Right atrium auricular region (tissue), 2 donors: ENCODE measurements around the gene CERCAM. TPM values are rescaled to one million over a fixed set of nuclear protein-coding genes. Genes with fewer than 3 reads are reported as not detected.
A peak's percentile ranks its signal among the peaks of the same experiment; 100 is the strongest.

Experiments
- DNase-seq: peaks from one replicate; pipeline ENCODE4 v3.0.0-alpha.2; 2019; ENCODE audit warnings: low spot score
- H3K27ac ChIP-seq, 2 donors: fragments of 200-600 bp; sonication (generic); 1 replicate in 1 of 2; 2 replicates in 1 of 2; pipeline ENCODE4 v1.5.1; 2016 to 2019
- H3K27me3 ChIP-seq, 2 donors: fragments of 200-600 bp; sonication (generic); one replicate each; pipeline versions ENCODE4 v1.5.1 to v1.6.0; 2017 to 2019
- H3K36me3 ChIP-seq: fragments of 200-600 bp; sonication (generic); one replicate; pipeline ENCODE4 v1.5.1; 2016
- H3K4me1 ChIP-seq, 2 donors: fragments of 200-600 bp; sonication (generic); one replicate each; pipeline versions ENCODE4 v1.5.1 to v1.6.0; 2017 to 2019
- H3K4me3 ChIP-seq, 2 donors: fragments of 200-600 bp; sonication (generic); 1 replicate in 1 of 2; 2 replicates in 1 of 2; pipeline ENCODE4 v1.5.1; 2017 to 2019; ENCODE audit warnings: mild to moderate bottlenecking in 1 of 2, moderate library complexity in 1 of 2
- H3K9me3 ChIP-seq, 2 donors: fragments of 200-600 bp; sonication (generic); one replicate each; pipeline ENCODE4 v1.5.1; 2019
- CTCF ChIP-seq, 2 donors: fragments of 200-600 bp; sonication (generic); IDR thresholded peaks; one replicate each; pipeline ENCODE4 v1.5.1; 2019; ENCODE audit warnings: antibody characterized with exemption in 2 of 2
- total RNA-seq, 2 donors: library from RNA; depleted of rRNA; stranded (reverse); fragments of >200 nt; gene quantifications; one replicate each; pipeline ENCODE4 v1.1.0, GENCODE V29; 2016

The CERCAM gene
- total RNA-seq, 2 donors from 2014 or later, result 13.3 to 15.8 TPM

DNA sequence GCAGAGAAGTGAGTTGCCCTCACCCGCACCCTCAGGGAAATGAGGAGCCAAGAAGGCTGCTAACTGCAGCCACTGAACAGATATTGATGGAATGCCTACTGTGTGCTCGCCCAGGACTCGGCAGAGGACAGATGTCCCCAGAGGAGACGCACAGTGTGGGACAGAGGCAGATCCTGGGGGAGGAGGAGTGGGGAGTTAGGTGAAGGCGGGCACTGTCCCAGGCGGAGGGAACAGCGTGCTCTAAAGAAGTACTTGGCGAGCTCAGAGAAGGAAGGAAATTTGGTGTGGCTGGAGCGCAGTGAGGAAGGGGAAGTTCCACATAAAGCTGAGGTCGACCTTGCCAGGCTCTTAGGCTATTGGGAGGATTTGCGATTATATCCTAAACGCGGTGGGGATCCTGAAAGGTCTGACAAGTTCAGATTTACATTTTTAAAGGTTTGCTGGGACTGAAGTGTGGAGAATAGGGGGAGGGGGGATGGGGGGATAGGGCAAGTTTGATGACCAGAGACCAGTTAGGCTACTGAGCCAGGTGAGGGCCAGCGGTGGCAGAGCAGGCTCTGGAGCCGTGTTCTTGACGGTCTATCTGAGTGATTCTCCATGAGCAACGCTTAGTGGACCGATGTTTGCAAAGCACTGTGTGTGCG is 23.6 kb upstream of the CERCAM start:
- H3K27me3 ChIP-seq, result peaks cover 0 to 2% of the 10 kb centered on the region in 2 donors
- H3K36me3 ChIP-seq, result no peaks in the 10 kb centered on the region
- no peaks in the 10 kb centered on the region for H3K9me3 ChIP-seq
- peak overlapping the region in 1 of 2 donors; percentile 11 for H3K4me3 ChIP-seq
- peaks cover 0 to 13% of the 10 kb centered on the region in 2 donors for H3K4me1 ChIP-seq
- DNase-seq, result no peak
- no peak for TF ChIP-seq CTCF (IDR thresholded peaks at IDR 0.05)
- no peak overlapping the region for H3K27ac ChIP-seq

DNA sequence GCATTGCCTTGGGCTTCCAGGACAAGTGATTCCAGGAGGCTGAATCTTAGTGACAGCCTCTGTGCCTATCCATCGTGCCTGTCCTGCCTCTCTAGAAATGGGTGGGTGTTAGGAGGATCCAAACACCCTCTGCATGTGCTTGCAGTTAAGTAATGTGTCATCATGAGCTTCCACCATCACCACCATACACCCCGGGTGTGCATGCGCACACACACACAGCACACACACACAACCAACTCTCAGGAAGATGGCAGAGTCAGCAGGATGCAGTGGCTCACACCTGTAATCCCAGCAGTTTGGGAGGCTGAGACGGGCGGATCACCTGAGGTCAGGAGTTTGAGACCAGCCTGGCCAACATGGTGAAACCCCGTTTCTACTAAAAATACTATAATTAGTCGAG is 22.8 kb upstream of the CERCAM start:
- Histone ChIP-seq H3K27ac (no peak overlapping the region), H3K9me3 (no peaks in the 10 kb centered on the region), H3K36me3 (no peaks in the 10 kb centered on the region)

DNA sequence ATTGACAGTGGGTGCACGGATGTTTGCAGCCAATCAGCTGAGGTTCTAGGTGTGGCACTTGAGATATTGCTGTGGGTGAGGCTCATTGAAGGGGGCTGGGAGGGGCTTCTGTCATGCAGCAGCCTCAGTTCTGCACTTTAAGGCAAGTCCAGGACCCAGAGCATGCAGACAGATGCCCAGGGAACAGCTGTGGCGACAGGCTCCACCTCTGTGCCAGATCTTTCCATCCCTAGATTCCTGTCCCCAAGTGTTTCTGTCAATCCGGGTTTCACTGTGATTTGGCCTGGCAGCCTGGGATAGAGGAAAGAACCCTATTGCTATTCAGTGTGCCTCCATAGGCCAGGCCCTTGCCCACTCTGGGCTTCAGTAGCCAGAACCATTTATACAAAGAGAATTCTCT is 20.8 kb upstream of the CERCAM start:
- no peak for DNase-seq
- H3K27me3 ChIP-seq, result no peaks in the 10 kb centered on the region
- peaks cover 0 to 13% of the 10 kb centered on the region in 2 donors for H3K4me1 ChIP-seq
- no peaks in the 10 kb centered on the region for H3K9me3 ChIP-seq
- no peak overlapping the region for H3K4me3 ChIP-seq
- no peaks in the 10 kb centered on the region for H3K36me3 ChIP-seq
- no peak overlapping the region for H3K27ac ChIP-seq
- no peak for TF ChIP-seq CTCF (IDR thresholded peaks at IDR 0.05)

More for the DNA sequence above, 22.8 kb upstream of the CERCAM start:
- Histone ChIP-seq H3K4me3 (no peak overlapping the region), H3K4me1 (peaks cover 0 to 13% of the 10 kb centered on the region in 2 donors), H3K27me3 (no peaks in the 10 kb centered on the region)
- no peak for DNase-seq
- TF ChIP-seq CTCF (IDR thresholded peaks at IDR 0.05), result no peak

DNA sequence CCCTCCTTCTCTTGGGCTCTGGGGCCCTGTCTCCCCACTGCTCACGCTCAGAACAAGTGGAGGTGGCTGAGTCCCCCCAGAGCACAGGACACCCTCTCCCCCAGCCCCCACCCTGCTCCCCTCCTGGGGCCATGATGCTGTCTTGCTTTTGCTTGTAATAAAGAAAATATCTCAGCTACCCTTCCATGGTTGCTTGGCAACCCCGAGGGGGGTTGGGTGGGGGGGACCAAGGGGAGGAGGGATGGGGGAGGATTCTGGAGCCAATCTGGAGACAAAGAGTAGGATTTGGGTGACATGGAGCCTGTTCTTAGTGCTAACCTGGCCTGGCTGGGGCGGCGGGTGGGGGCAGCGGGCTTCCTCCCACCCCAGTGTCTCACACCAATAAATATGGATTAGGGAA is 16.1 kb upstream of the CERCAM start:
- H3K27me3 ChIP-seq, result no peaks in the 10 kb centered on the region
- H3K27ac ChIP-seq, result no peak overlapping the region
- H3K4me1 ChIP-seq, result no peaks in the 10 kb centered on the region
- TF ChIP-seq CTCF (IDR thresholded peaks at IDR 0.05), result no peak
- no peaks in the 10 kb centered on the region for H3K9me3 ChIP-seq
- no peaks in the 10 kb centered on the region for H3K36me3 ChIP-seq
- DNase-seq, result no peak
- no peak overlapping the region for H3K4me3 ChIP-seq

- Histone ChIP-seq H3K4me3 (no peak overlapping the region), H3K4me1 (no peaks in the 10 kb centered on the region), H3K27me3 (no peaks in the 10 kb centered on the region), H3K27ac (no peak overlapping the region), H3K36me3 (no peaks in the 10 kb centered on the region), H3K9me3 (no peaks in the 10 kb centered on the region)
- no peak for DNase-seq
- no peak for TF ChIP-seq CTCF (IDR thresholded peaks at IDR 0.05)
These were observed 15.4 kb upstream of the CERCAM start for GRCh38 chr9:128405077-128405779.
